SK-N-SH (cell line): ENCODE measurements around the gene RHBDF2. TPM values are rescaled to one million over a fixed set of nuclear protein-coding genes. Genes with fewer than 3 reads are reported as not detected.

ENCODE experiments used
- CTCF ChIA-PET: fragments of 300-600, 350-600 bp; formaldehyde crosslinking; extraction: SDS; loops from one replicate; lab custom pipeline; 2021; lab: Yijun Ruan, JAX
- POLR2A ChIA-PET: fragments of 350-600 bp; sonication (Branson Sonifier 250); formaldehyde crosslinking; extraction: SDS; loops from one replicate; lab custom pipeline; 2020; ENCODE audit warnings: antibody characterized with exemption, inconsistent platforms; lab: Yijun Ruan, JAX
- DNase-seq: peaks from one replicate; pipeline ENCODE4 v3.0.0; 2012
- H2AFZ ChIP-seq: fragments of 200-600 bp; sonication (generic); 2 replicates; pipeline ENCODE4 v1.8.1; 2016; ENCODE audit warnings: antibody characterized with exemption, mild to moderate bottlenecking, low read depth
- H3F3A ChIP-seq: fragments of 200-600 bp; sonication (generic); replicated peaks from 2 replicates; pipeline ENCODE3; 2016; ENCODE audit warnings: antibody characterized with exemption, mild to moderate bottlenecking; ENCODE audit not compliant: insufficient read depth
- H3K27ac ChIP-seq, 2 experiments: fragments of 200-500 bp in 1 of 2; fragments of 200-600 bp in 1 of 2; sonication (Bioruptor generic) in 1 of 2; sonication (generic), shearing (Covaris generic) in 1 of 2; 2 replicates each; pipeline versions ENCODE4 v1.5.1 to v1.6.1; 2014 to 2016; ENCODE audit warnings: low read depth in 2 of 2, inconsistent platforms in 1 of 2, low read length in 1 of 2, mild to moderate bottlenecking in 1 of 2, mixed read lengths in 1 of 2
- H3K27me3 ChIP-seq: fragments of 200-600 bp; sonication (generic), shearing (Covaris generic); 2 replicates; pipeline ENCODE4 v1.6.1; 2016; ENCODE audit warnings: mixed run types; ENCODE audit not compliant: insufficient read depth
- H3K36me3 ChIP-seq, 2 experiments: fragments of 200-500 bp in 1 of 2; fragments of 200-600 bp in 1 of 2; sonication (Bioruptor generic) in 1 of 2; sonication (generic) in 1 of 2; replicated peaks in 1 of 2; 2 replicates each; pipeline versions ENCODE3 to v1.5.1; 2014 to 2016; ENCODE audit warnings: low read length in 1 of 2, mild to moderate bottlenecking in 1 of 2; ENCODE audit not compliant: insufficient read depth in 2 of 2, control insufficient read depth in 1 of 2
- H3K4me1 ChIP-seq, 2 experiments: fragments of 200-500 bp in 1 of 2; fragments of 200-600 bp in 1 of 2; sonication (Bioruptor generic) in 1 of 2; sonication (generic), shearing (Covaris generic) in 1 of 2; 2 replicates each; pipeline versions ENCODE4 v1.5.1 to v1.6.1; 2014 to 2016; ENCODE audit warnings: low read depth in 1 of 2, low read length in 1 of 2, mixed run types in 1 of 2; ENCODE audit not compliant: insufficient read depth in 2 of 2, control insufficient read depth in 1 of 2
- H3K4me2 ChIP-seq: fragments of 200-600 bp; sonication (generic), shearing (Covaris generic); 2 replicates; pipeline ENCODE4 v1.6.1; 2017; ENCODE audit warnings: mixed run types
- H3K4me3 ChIP-seq, 2 experiments: fragments of 200-500 bp in 1 of 2; fragments of 200-600 bp in 1 of 2; sonication (Bioruptor generic) in 1 of 2; sonication (generic), shearing (Covaris generic) in 1 of 2; 2 replicates each; pipeline versions ENCODE4 v1.5.1 to v1.8.1; 2014 to 2016; ENCODE audit warnings: low read depth in 2 of 2, inconsistent platforms in 1 of 2, low read length in 1 of 2, mild to moderate bottlenecking in 1 of 2, mixed read lengths in 1 of 2, moderate library complexity in 1 of 2
- H3K79me2 ChIP-seq: fragments of 200-600 bp; sonication (generic); 2 replicates; pipeline ENCODE4 v1.8.1; 2017; ENCODE audit warnings: mild to moderate bottlenecking; ENCODE audit not compliant: insufficient read depth
- H3K9ac ChIP-seq: fragments of 200-600 bp; sonication (generic); 2 replicates; pipeline ENCODE4 v1.6.1; 2017; ENCODE audit warnings: mixed run types
- H3K9me2 ChIP-seq: fragments of 200-600 bp; sonication (generic); 2 replicates; pipeline ENCODE4 v1.6.1; 2017; ENCODE audit warnings: mixed run types
- H3K9me3 ChIP-seq: fragments of 200-600 bp; sonication (generic); 2 replicates; pipeline ENCODE4 v1.6.1; 2017; ENCODE audit warnings: mixed run types, mild to moderate bottlenecking, moderate library complexity
- H4K20me1 ChIP-seq: fragments of 200-600 bp; sonication (generic); 2 replicates; pipeline ENCODE4 v1.6.1; 2017; ENCODE audit warnings: mild to moderate bottlenecking, mixed run types; ENCODE audit not compliant: insufficient read depth
- EZH2phosphoT487 ChIP-seq: fragments of 200-600 bp; sonication (generic); IDR thresholded peaks from 2 replicates; pipeline ENCODE4 v1.6.1; 2017; ENCODE audit warnings: low read depth, mixed run types, mild to moderate bottlenecking, antibody characterized with exemption, moderate library complexity, borderline replicate concordance
- FOXJ3 ChIP-seq: sonication (generic); formaldehyde crosslinking; IDR thresholded peaks from 2 replicates; pipeline ENCODE4 v1.5.1; 2020; ENCODE audit warnings: mild to moderate bottlenecking, missing genetic modification reagents
- GABPA ChIP-seq: IDR thresholded peaks from 2 replicates; pipeline ENCODE4 v1.4.0; 2012; ENCODE audit warnings: low read depth, mild to moderate bottlenecking
- MXI1 ChIP-seq: IDR thresholded peaks from 2 replicates; pipeline ENCODE4 v1.6.1; 2012; ENCODE audit warnings: mild to moderate bottlenecking, low read depth, low read length, improper control_type of control experiment
- POLR2AphosphoS5 ChIP-seq: IDR thresholded peaks from 2 replicates; pipeline ENCODE4 v1.6.1; 2012; ENCODE audit warnings: low read depth, low read length
- RAD21 ChIP-seq: IDR thresholded peaks from 2 replicates; pipeline ENCODE4 v1.6.1; 2012; ENCODE audit warnings: mild to moderate bottlenecking, low read length
- RCOR1 ChIP-seq: fragments of 150-350 bp; IDR thresholded peaks from 2 replicates; pipeline ENCODE4 v1.6.1; 2017; ENCODE audit warnings: antibody characterized with exemption, low read length
- TAF1 ChIP-seq: IDR thresholded peaks from 2 replicates; pipeline ENCODE4 v1.6.1; 2012; ENCODE audit warnings: low read depth, mild to moderate bottlenecking, low read length, moderate library complexity, borderline replicate concordance
- TEAD4 ChIP-seq: IDR thresholded peaks from 2 replicates; pipeline ENCODE4 v1.4.0; 2012; ENCODE audit warnings: mild to moderate bottlenecking, borderline replicate concordance; ENCODE audit not compliant: insufficient read depth
- USF2 ChIP-seq: fragments of 150-350 bp; IDR thresholded peaks from 2 replicates; pipeline ENCODE4 v1.6.1; 2017; ENCODE audit warnings: antibody characterized with exemption, low read length, low read depth, borderline replicate concordance
- ZBTB33 ChIP-seq: IDR thresholded peaks from 2 replicates; pipeline ENCODE4 v1.4.0; 2012; ENCODE audit warnings: low read depth, borderline replicate concordance
- WGBS: methylation state at CpG from one replicate; pipeline ENCODE4 v1.1.6; 2017; ENCODE audit warnings: low lambda C conversion rate; 5-methylcytosine and 5-hydroxymethylcytosine counted together
- polyA plus RNA-seq, 3 experiments: library from polyadenylated mRNA; depleted of rRNA; stranded (reverse); fragments of >200 nt; gene quantifications; 2 replicates each; pipeline ENCODE4 v1.2.3, GENCODE V29; 2012
- TF ChIP-seq, protein P1 (sequence below): IDR thresholded peaks from 2 replicates; pipeline ENCODE4 v1.6.1; 2012; ENCODE audit warnings: mild to moderate bottlenecking, low read depth, low read length, moderate library complexity
- TF ChIP-seq, protein P2 (sequence below): IDR thresholded peaks from 2 replicates; pipeline ENCODE4 v1.4.0; 2012; ENCODE audit warnings: low read depth

RHBDF2 gene
- polyA plus RNA-seq, 1 of the 3 experiments (the other 2 are of a cell fraction): 16.1 TPM

GRCh38 chr17:76537288-76537577 lies 36.0 kb upstream of the RHBDF2 start:
- TF ChIP-seq GABPA (no peak), EZH2phosphoT487 (0 out of 2 replicates have a peak, but pooled peaks have one; percentile 2), MXI1 (peak; percentile 25)
- TF ChIP-seq, protein P1, sequence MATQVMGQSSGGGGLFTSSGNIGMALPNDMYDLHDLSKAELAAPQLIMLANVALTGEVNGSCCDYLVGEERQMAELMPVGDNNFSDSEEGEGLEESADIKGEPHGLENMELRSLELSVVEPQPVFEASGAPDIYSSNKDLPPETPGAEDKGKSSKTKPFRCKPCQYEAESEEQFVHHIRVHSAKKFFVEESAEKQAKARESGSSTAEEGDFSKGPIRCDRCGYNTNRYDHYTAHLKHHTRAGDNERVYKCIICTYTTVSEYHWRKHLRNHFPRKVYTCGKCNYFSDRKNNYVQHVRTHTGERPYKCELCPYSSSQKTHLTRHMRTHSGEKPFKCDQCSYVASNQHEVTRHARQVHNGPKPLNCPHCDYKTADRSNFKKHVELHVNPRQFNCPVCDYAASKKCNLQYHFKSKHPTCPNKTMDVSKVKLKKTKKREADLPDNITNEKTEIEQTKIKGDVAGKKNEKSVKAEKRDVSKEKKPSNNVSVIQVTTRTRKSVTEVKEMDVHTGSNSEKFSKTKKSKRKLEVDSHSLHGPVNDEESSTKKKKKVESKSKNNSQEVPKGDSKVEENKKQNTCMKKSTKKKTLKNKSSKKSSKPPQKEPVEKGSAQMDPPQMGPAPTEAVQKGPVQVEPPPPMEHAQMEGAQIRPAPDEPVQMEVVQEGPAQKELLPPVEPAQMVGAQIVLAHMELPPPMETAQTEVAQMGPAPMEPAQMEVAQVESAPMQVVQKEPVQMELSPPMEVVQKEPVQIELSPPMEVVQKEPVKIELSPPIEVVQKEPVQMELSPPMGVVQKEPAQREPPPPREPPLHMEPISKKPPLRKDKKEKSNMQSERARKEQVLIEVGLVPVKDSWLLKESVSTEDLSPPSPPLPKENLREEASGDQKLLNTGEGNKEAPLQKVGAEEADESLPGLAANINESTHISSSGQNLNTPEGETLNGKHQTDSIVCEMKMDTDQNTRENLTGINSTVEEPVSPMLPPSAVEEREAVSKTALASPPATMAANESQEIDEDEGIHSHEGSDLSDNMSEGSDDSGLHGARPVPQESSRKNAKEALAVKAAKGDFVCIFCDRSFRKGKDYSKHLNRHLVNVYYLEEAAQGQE: peak; percentile 76; the same call in 1 of the 2 replicates
- POLR2A ChIA-PET: interaction anchor here (1.1 to 11.2 kb wide), 6 partner anchors 8 to 28 kb away, joined by 3 to 245 read pairs (median 4); no protein-coding TSS in a partner anchor
- no peaks in the 10 kb centered on the region for H3K36me3 ChIP-seq
- H3K9me2 ChIP-seq: no peaks in the 10 kb centered on the region
- no CpG with 5 or more reads among the region's 26 CpGs for WGBS
- CTCF ChIA-PET: interaction anchor here (1.0 to 15.7 kb wide), 6 partner anchors 4 to 519 kb away, joined by 3 to 679 read pairs (median 204); partner anchors contain the start of genes CYGB and PRCD
- H2AFZ ChIP-seq: no peak overlapping the region
- no peaks in the 10 kb centered on the region for H3K79me2 ChIP-seq
- peak; percentile 87 for DNase-seq
- H3K27ac ChIP-seq: peak overlapping the region in 1 of 2 experiments; percentile 99; a peak in 2 of 4 replicates
- peak overlapping the region; percentile 68; the same call in 1 of the 2 replicates for H3K4me2 ChIP-seq
- peaks cover 3% of the 10 kb centered on the region for H3F3A ChIP-seq
- peak overlapping the region in 1 of 2 experiments; percentile 54; a peak in 2 of 4 replicates for H3K4me3 ChIP-seq
- H4K20me1 ChIP-seq: no peaks in the 10 kb centered on the region
- peaks cover 0 to 76% of the 10 kb centered on the region in 2 experiments; a peak in 2 of 4 replicates for H3K4me1 ChIP-seq
- no peaks in the 10 kb centered on the region for H3K9me3 ChIP-seq
- H3K9ac ChIP-seq: no peak overlapping the region
- peaks cover 39% of the 10 kb centered on the region for H3K27me3 ChIP-seq

- Histone ChIP-seq H3K4me2 (peak overlapping the region; percentile 68; the same call in 1 of the 2 replicates), H2AFZ (no peak overlapping the region), H3K4me1 (peaks cover 0 to 76% of the 10 kb centered on the region in 2 experiments; a peak in 2 of 4 replicates), H3K9me2 (no peaks in the 10 kb centered on the region), H3K27ac (peak overlapping the region in 1 of 2 experiments; percentile 99; a peak in 2 of 4 replicates), H4K20me1 (no peaks in the 10 kb centered on the region), H3K4me3 (peak overlapping the region in 1 of 2 experiments; percentile 54; a peak in 2 of 4 replicates), H3K79me2 (no peaks in the 10 kb centered on the region), H3K27me3 (peaks cover 37% of the 10 kb centered on the region), H3K9me3 (no peaks in the 10 kb centered on the region), H3F3A (peaks cover 3% of the 10 kb centered on the region), H3K36me3 (no peaks in the 10 kb centered on the region), H3K9ac (no peak overlapping the region)
- ChIA-PET CTCF (interaction anchor here (1.0 to 15.7 kb wide), 7 partner anchors 4 to 520 kb away, joined by 3 to 679 read pairs (median 100); partner anchors contain the start of genes CYGB and PRCD), POLR2A (interaction anchor here (0.6 to 11.2 kb wide), 10 partner anchors 7 to 173 kb away, joined by 3 to 245 read pairs (median 4); no protein-coding TSS in a partner anchor)
- TF ChIP-seq POLR2AphosphoS5 (no peak), RAD21 (no peak), TAF1 (no peak), TEAD4 (no peak), EZH2phosphoT487 (peak; percentile 61; the same call in 1 of the 2 replicates), RCOR1 (peak; percentile 68; the same call in 1 of the 2 replicates), ZBTB33 (no peak), FOXJ3 (CRISPR knock-in tag) (no peak), USF2 (no peak)
- TF ChIP-seq, protein P2, sequence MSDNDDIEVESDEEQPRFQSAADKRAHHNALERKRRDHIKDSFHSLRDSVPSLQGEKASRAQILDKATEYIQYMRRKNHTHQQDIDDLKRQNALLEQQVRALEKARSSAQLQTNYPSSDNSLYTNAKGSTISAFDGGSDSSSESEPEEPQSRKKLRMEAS: no peak
- WGBS: 63% methylated on average over 25 of the region's 25 CpGs
- DNase-seq: peak; percentile 48
These were observed 35.5 kb upstream of the RHBDF2 start for GRCh38 chr17:76536511-76537287.
